GM12801 (cell line): ENCODE results near the gene NHLRC4.

Source experiments
- CTCF ChIP-seq: IDR thresholded peaks from one replicate; pipeline ENCODE4 v1.5.1; 2011; ENCODE audit warnings: control low read depth; ENCODE audit not compliant: insufficient read length; ENCODE audit errors: extremely low read depth

Gene NHLRC4

GRCh38 chr16:615122-615521 is 48.3 kb downstream of the NHLRC4 start:
- no peak for TF ChIP-seq CTCF

- no peak for TF ChIP-seq CTCF
These were observed 50.2 kb downstream of the NHLRC4 start for GRCh38 chr16:616733-617586.

- TF ChIP-seq CTCF = no peak
These were observed 51.0 kb downstream of the NHLRC4 start for GRCh38 chr16:617855-618254.
